Colon (tissue), 2 donors: ENCODE results near the gene NTM.
"Not testable (repeated sequence)": the region's sequence is repeated elsewhere in the genome, so short reads cannot be mapped to it uniquely, and the experiment has no call there.

Source experiments
- FAIRE-seq: peaks from 2 replicates; lab custom pipeline; 2012; peaks lifted over from hg19 to GRCh38; lab: Jason Lieb, UNC
- donor health status: control.
- donor health status: control.

Gene NTM

DNA sequence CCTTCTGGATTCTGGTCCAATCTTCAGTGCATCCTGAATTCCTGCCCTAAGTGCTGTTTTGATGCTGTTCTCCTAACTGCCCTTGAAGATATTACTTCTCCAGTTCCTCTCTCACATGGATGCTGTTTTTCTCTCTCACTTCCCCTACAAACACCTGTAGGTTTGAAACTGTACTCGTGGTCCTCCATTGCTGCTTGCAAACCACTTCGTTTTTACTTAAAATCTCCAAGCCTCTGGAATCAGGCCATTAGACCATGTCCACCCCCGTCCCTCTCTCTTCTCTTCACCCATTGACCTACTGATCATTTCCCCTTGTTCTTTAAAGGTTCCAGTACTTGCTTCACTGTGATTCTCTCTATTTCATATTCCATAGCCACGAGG, 988.1 kb downstream of the NTM start:
- no peak for FAIRE-seq

DNA sequence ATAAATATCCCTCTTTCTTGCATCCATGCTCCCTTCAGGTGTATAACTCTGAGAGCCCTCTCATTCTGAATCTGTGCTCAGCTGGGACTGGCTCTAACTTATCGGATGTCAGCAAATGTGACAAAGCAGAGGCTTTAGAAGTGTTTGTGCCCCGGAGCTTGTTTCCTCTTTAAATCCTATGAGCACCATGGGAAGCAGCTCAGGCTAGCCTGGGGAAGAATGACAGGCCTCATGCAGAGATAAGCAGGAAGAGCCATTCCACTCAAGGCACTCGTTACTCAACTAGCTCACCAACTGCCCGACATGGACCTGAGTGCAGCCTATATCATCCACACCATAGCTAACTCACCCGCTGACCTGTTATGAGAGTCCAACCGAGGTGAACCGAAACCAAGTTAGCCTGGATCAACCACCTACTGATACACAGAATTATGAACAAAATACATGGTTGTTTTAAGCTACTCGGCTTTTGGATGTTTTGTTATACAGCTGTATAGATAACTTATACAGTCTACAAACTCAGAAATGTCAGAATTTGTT, 990.7 kb downstream of the NTM start:
- no peak for FAIRE-seq

DNA sequence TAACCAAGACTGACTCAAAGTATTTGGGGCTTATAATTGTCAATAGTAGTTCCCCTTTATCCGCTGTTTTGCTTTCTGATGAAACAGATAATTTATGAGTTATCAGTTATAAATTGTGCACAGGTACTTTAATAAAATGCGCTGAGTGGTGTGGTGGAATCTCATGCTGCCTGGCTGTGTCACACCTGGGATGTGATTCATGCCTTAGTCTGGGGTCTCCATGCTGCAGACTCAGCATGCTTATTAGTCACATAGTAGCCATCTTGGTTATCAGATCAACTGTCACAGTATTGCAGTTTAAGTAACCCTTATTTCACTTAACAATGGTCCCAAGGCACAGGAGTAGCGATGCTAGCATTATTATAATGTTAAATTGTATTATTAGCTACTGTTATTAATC, 995.2 kb downstream of the NTM start:
- no peak for FAIRE-seq

DNA sequence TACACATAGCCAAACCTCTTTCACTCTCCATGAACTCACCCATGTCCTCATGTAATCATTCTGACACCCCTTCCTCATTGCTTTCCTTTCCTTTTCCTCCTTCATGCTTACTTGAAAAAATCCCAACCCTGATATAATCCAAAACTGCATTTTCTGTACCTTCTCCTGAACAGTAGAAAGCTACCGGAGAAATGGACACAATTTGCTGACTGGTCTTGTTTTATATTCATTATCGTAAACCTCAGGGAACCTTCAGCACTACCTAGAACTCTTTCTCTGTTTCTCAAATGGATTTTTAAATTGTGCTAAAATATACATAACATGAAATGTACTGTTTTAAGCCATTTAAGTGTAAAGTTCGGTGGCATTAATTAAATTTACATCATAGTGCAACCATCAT, 996.9 kb downstream of the NTM start:
- no peak for FAIRE-seq

DNA sequence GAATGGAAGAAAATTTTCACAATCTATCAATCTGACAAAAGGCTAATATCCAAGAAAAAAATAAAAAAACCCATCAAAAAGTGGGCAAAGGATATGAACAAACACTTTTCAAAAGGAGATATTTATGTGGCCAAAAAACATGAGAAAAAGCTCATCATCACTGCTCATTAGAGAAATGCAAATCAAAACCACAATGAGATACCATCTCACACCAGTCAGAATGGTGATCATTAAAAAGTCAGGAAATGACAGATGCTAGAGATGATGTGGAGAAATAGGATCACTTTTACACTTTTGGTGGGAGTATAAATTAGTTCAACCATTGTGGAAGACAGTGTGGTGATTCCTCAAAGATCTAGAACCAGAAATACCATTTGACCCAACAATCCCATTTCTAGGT, 999.7 kb downstream of the NTM start:
- not testable (repeated sequence) for FAIRE-seq

DNA sequence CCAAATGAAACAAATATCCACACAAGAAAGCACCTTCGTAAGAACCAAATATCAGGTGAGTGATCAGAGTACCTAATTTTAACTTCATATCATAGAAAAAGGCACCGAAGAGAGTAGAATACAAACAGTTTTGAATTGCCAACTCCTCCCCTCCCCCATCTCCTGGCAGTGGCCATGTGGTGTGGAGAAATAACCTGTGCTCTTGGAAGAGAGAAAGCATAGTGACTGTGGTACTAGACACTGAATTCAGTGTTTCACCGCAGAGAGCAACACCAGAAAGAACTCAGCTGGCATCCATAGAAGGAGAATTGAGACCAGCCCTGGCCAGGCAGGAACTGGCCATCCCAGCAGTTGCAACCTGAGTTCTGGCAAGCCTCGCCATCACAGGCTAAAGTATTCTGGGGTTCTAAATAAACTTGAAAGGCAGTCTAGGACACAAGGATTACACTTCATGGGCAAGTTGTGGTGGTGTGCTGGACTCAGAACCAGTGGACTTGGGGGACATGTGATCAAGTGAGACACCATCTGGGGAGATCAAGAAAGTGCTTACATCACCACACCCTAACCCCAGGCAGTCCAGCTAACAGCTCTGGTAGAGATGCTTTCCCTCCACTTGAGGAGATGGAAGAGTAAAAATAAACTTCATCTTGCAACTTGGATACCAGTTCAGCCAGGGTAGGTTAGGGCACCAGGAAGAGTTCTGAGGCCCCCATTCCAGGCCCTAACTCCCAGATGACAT, 1003.2 kb downstream of the NTM start:
- no peak for FAIRE-seq

DNA sequence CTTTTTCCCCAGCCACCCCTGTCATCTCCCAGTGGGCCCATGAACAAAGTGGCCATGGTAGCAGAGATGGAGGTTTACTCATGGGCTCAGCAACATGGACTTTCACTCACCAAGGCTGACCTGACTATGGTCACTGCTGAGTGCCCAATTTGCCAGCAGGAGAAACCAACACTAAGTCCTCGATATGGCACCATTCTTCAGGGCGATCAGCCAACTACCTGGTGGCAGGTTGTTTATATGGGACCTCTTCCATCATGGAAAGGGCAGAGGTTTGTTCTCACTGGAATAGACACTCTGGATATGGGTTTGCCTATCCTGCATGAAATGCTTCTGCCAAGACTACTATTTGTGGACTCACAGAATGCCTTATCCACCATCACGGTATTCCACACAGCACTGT, 1009.1 kb downstream of the NTM start:
- no peak for FAIRE-seq
